ENCODE measurements around the gene RPS21. TPM values are rescaled to one million over a fixed set of nuclear protein-coding genes. Genes with fewer than 3 reads are reported as not detected.
"Not testable (repeated sequence)": the region's sequence is repeated elsewhere in the genome, so short reads cannot be mapped to it uniquely, and the experiment has no call there.

RPS21 gene
- total RNA-seq, 1 donor from 2014 or later = 1,935 TPM

GRCh38 chr20:62424249-62425107, 37.6 kb downstream of the RPS21 start:
- peaks cover 16% of the 10 kb centered on the region for H3K4me1 ChIP-seq
- H3K27me3 ChIP-seq = no peaks in the 10 kb centered on the region
- no peak overlapping the region for H3K27ac ChIP-seq
- intact Hi-C loops (cut with DNase I) = no loop called here
- no peak for DNase-seq (ENCODE audit: extremely low spot score in 2 of 2)
- H3K4me3 ChIP-seq = no peak overlapping the region
- no peaks in the 10 kb centered on the region for H3K36me3 ChIP-seq
- TF ChIP-seq POLR2AphosphoS5 (IDR thresholded peaks at IDR 0.05; ENCODE audit: insufficient read depth in 1 of 2, low read depth in 1 of 2) = no peak
- H3K9me3 ChIP-seq = no peaks in the 10 kb centered on the region

- intact Hi-C loops (cut with DNase I) = no loop called here
- H3K27me3 ChIP-seq = no peaks in the 10 kb centered on the region
- no peak overlapping the region for H3K4me3 ChIP-seq
- H3K36me3 ChIP-seq = no peaks in the 10 kb centered on the region
- H3K4me1 ChIP-seq = peaks cover 16% of the 10 kb centered on the region
- no peak overlapping the region for H3K27ac ChIP-seq
- DNase-seq (ENCODE audit: extremely low spot score in 2 of 2) = no peak
- H3K9me3 ChIP-seq = no peaks in the 10 kb centered on the region
- TF ChIP-seq POLR2AphosphoS5 (IDR thresholded peaks at IDR 0.05; ENCODE audit: insufficient read depth in 1 of 2, low read depth in 1 of 2) (no peak), CTCF (IDR thresholded peaks at IDR 0.05) (no peak), POLR2A (IDR thresholded peaks at IDR 0.05) (no peak)
These were observed 38.6 kb downstream of the RPS21 start for GRCh38 chr20:62425281-62426058.

- H3K9me3 ChIP-seq; intact Hi-C loops (cut with DNase I); H3K4me3 ChIP-seq; H3K36me3 ChIP-seq; DNase-seq (ENCODE audit: extremely low spot score in 2 of 2); H3K27ac ChIP-seq; H3K27me3 ChIP-seq: not testable (repeated sequence)
- H3K4me1 ChIP-seq = peaks cover 16% of the 10 kb centered on the region
These were observed 39.1 kb downstream of the RPS21 start for GRCh38 chr20:62426059-62426348.

GRCh38 chr20:62426699-62427131, 39.8 kb downstream of the RPS21 start:
- H3K36me3 ChIP-seq = no peaks in the 10 kb centered on the region
- no peak for DNase-seq (ENCODE audit: extremely low spot score in 2 of 2)
- no peaks in the 10 kb centered on the region for H3K27me3 ChIP-seq
- H3K4me1 ChIP-seq = peaks cover 16% of the 10 kb centered on the region
- TF ChIP-seq POLR2AphosphoS5 (IDR thresholded peaks at IDR 0.05; ENCODE audit: insufficient read depth in 1 of 2, low read depth in 1 of 2) = no peak
- no peak for TF ChIP-seq CTCF (IDR thresholded peaks at IDR 0.05)
- TF ChIP-seq POLR2A (IDR thresholded peaks at IDR 0.05) = no peak
- intact Hi-C loops (cut with DNase I) = no loop called here
- no peak overlapping the region for H3K27ac ChIP-seq
- H3K9me3 ChIP-seq = no peaks in the 10 kb centered on the region
- peak overlapping the region in 1 of 2 donors; percentile 22 for H3K4me3 ChIP-seq

- Histone ChIP-seq H3K9me3 (no peaks in the 10 kb centered on the region), H3K27ac (no peak within 1 kb of the TSS), H3K4me3 (peak within 1 kb of the TSS in 1 of 2 donors; percentile 22), H3K27me3 (no peaks in the 10 kb centered on the region), H3K36me3 (no peaks in the 10 kb centered on the region), H3K4me1 (peaks cover 16% of the 10 kb centered on the region)
- TF ChIP-seq CTCF (IDR thresholded peaks at IDR 0.05) (no peak), POLR2AphosphoS5 (IDR thresholded peaks at IDR 0.05; ENCODE audit: insufficient read depth in 1 of 2, low read depth in 1 of 2) (peak; percentile 51 to 66)
- DNase-seq (ENCODE audit: extremely low spot score in 2 of 2) = no peak
- intact Hi-C loops (cut with DNase I) = no loop called here
These were observed 40.5 kb downstream of the RPS21 start, which contains the start of gene RBBP8NL for GRCh38 chr20:62427172-62428001. TSS of gene RBBP8NL (minus strand) at chr20:62427539. CDS start at chr20:62419647, 7,892 bp downstream.

Measured in vagina (tissue), 2 donors.